ENCODE measurements around the gene EDARADD. TPM values are rescaled to one million over a fixed set of nuclear protein-coding genes. Genes with fewer than 3 reads are reported as not detected.

The EDARADD gene
- total RNA-seq, 1 experiment from 2014 or later: 0.30 TPM

DNA sequence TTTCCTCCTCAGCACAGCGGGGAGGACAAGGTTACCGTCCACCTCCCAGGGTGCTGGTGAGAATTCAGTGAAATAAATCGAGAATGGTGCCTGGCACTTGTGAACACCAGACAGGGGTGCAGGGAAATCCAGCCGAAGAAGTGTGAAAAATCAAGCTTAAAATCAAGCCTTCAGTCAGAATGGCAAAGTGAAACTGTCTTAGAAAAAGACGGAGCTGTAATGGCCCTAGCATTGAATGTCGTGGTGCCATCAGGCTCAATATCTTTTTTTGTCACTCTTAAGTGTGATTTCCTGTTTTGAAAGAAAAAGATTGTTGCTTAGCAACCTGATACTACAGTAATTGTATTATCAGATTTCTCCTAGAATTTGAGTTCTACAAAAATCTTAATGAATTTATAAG is 22.1 kb downstream of the EDARADD start:
- Histone ChIP-seq H3K27ac (ENCODE audit: low read depth, low read length) (no peak overlapping the region), H3K36me3 (ENCODE audit: control insufficient read depth in 1 of 2, insufficient read depth in 2 of 2, low read length in 2 of 2) (no peaks in the 10 kb centered on the region), H3K4me1 (ENCODE audit: control insufficient read depth in 1 of 2, insufficient read depth in 2 of 2, low read length in 2 of 2) (peaks cover 0 to 4% of the 10 kb centered on the region in 2 experiments; a peak in 1 of 4 replicates), H3K79me2 (ENCODE audit: insufficient read depth, low read length) (no peaks in the 10 kb centered on the region), H3K27me3 (ENCODE audit: insufficient read depth, low read length) (peaks cover 4% of the 10 kb centered on the region; the same call in 1 of the 2 replicates), H4K20me1 (ENCODE audit: insufficient read depth) (no peaks in the 10 kb centered on the region), H3K9me3 (ENCODE audit: control insufficient read depth in 1 of 2, insufficient read depth in 1 of 2, low read depth in 1 of 2, low read length in 2 of 2) (no peaks in the 10 kb centered on the region), H3K4me3 (replicated peaks in 1 of 2; ENCODE audit: low read depth in 1 of 2, low read length in 2 of 2) (no peak overlapping the region), H3K9ac (ENCODE audit: low read length) (no peak overlapping the region), H2AFZ (ENCODE audit: low read depth, low read length, poor library complexity, severe bottlenecking) (no peak overlapping the region), H3K4me2 (ENCODE audit: low read length) (no peak overlapping the region), H3K9me2 (ENCODE audit: insufficient read depth) (no peaks in the 10 kb centered on the region)
- BruUV-seq (replicated peaks): no TSS peak
- ChIA-PET RAD21 (ENCODE audit: low non-redundant PET in 1 of 2, low total read pairs in 2 of 2, uncharacterized antibody in 2 of 2, unreplicated experiment in 2 of 2) (no interaction called here), POLR2A (no interaction called here), CTCF (no interaction called here)
- intact Hi-C loops (cut with micrococcal nuclease): no loop called here
- DNase-seq (ENCODE audit: low read depth, low spot score): no peak
- no peak for ATAC-seq
- TF ChIP-seq, protein P1, sequence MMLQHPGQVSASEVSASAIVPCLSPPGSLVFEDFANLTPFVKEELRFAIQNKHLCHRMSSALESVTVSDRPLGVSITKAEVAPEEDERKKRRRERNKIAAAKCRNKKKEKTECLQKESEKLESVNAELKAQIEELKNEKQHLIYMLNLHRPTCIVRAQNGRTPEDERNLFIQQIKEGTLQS (IDR thresholded peaks at IDR 0.05): no peak
- TF ChIP-seq, protein P2, sequence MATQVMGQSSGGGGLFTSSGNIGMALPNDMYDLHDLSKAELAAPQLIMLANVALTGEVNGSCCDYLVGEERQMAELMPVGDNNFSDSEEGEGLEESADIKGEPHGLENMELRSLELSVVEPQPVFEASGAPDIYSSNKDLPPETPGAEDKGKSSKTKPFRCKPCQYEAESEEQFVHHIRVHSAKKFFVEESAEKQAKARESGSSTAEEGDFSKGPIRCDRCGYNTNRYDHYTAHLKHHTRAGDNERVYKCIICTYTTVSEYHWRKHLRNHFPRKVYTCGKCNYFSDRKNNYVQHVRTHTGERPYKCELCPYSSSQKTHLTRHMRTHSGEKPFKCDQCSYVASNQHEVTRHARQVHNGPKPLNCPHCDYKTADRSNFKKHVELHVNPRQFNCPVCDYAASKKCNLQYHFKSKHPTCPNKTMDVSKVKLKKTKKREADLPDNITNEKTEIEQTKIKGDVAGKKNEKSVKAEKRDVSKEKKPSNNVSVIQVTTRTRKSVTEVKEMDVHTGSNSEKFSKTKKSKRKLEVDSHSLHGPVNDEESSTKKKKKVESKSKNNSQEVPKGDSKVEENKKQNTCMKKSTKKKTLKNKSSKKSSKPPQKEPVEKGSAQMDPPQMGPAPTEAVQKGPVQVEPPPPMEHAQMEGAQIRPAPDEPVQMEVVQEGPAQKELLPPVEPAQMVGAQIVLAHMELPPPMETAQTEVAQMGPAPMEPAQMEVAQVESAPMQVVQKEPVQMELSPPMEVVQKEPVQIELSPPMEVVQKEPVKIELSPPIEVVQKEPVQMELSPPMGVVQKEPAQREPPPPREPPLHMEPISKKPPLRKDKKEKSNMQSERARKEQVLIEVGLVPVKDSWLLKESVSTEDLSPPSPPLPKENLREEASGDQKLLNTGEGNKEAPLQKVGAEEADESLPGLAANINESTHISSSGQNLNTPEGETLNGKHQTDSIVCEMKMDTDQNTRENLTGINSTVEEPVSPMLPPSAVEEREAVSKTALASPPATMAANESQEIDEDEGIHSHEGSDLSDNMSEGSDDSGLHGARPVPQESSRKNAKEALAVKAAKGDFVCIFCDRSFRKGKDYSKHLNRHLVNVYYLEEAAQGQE (IDR thresholded peaks at IDR 0.05; ENCODE audit: low read depth): no peak
- TF ChIP-seq, protein P3, sequence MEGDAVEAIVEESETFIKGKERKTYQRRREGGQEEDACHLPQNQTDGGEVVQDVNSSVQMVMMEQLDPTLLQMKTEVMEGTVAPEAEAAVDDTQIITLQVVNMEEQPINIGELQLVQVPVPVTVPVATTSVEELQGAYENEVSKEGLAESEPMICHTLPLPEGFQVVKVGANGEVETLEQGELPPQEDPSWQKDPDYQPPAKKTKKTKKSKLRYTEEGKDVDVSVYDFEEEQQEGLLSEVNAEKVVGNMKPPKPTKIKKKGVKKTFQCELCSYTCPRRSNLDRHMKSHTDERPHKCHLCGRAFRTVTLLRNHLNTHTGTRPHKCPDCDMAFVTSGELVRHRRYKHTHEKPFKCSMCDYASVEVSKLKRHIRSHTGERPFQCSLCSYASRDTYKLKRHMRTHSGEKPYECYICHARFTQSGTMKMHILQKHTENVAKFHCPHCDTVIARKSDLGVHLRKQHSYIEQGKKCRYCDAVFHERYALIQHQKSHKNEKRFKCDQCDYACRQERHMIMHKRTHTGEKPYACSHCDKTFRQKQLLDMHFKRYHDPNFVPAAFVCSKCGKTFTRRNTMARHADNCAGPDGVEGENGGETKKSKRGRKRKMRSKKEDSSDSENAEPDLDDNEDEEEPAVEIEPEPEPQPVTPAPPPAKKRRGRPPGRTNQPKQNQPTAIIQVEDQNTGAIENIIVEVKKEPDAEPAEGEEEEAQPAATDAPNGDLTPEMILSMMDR (IDR thresholded peaks at IDR 0.05 in 2 of 3, conservative IDR thresholded peaks at IDR 0.05 in 1 of 3; ENCODE audit: borderline replicate concordance in 1 of 3, insufficient read depth in 1 of 3, low read depth in 2 of 3, low read length in 2 of 3): no peak
- TF ChIP-seq, protein P4, sequence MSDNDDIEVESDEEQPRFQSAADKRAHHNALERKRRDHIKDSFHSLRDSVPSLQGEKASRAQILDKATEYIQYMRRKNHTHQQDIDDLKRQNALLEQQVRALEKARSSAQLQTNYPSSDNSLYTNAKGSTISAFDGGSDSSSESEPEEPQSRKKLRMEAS (IDR thresholded peaks at IDR 0.05): no peak
- TF ChIP-seq EZH2 (IDR thresholded peaks at IDR 0.05) (no peak), TCF7L2 (IDR thresholded peaks at IDR 0.05; ENCODE audit: borderline replicate concordance, extremely low read depth, insufficient read depth, insufficient read length) (no peak), EGR1 (IDR thresholded peaks at IDR 0.05; ENCODE audit: low read depth) (no peak), CBX3 (IDR thresholded peaks at IDR 0.05; ENCODE audit: low read depth) (no peak), CEBPB (IDR thresholded peaks at IDR 0.05; ENCODE audit: low read depth) (no peak), FOSL1 (IDR thresholded peaks at IDR 0.05; ENCODE audit: low read depth) (no peak), ELF1 (IDR thresholded peaks at IDR 0.05; ENCODE audit: borderline replicate concordance, low read depth) (no peak), SRF (IDR thresholded peaks at IDR 0.05; ENCODE audit: low read depth) (no peak)

Measured in HCT116 (cell line).